ENCODE measurements around the gene MYOZ3.

MYOZ3 gene

GRCh38 chr5:150632305-150633160, 28.5 kb upstream of the MYOZ3 start:
- no peak overlapping the region for H3K4me3 ChIP-seq (replicated peaks in 1 of 2; ENCODE audit: low read depth in 2 of 2, low read length in 2 of 2)
- TF ChIP-seq, protein P1, sequence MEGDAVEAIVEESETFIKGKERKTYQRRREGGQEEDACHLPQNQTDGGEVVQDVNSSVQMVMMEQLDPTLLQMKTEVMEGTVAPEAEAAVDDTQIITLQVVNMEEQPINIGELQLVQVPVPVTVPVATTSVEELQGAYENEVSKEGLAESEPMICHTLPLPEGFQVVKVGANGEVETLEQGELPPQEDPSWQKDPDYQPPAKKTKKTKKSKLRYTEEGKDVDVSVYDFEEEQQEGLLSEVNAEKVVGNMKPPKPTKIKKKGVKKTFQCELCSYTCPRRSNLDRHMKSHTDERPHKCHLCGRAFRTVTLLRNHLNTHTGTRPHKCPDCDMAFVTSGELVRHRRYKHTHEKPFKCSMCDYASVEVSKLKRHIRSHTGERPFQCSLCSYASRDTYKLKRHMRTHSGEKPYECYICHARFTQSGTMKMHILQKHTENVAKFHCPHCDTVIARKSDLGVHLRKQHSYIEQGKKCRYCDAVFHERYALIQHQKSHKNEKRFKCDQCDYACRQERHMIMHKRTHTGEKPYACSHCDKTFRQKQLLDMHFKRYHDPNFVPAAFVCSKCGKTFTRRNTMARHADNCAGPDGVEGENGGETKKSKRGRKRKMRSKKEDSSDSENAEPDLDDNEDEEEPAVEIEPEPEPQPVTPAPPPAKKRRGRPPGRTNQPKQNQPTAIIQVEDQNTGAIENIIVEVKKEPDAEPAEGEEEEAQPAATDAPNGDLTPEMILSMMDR (IDR thresholded peaks at IDR 0.05; ENCODE audit: low read depth, low read length) = no peak
- DNase-seq (ENCODE audit: low read depth in 2 of 2) = peak; percentile 57 to 69

GRCh38 chr5:150633429-150633828, 27.6 kb upstream of the MYOZ3 start:
- DNase-seq (ENCODE audit: low read depth in 2 of 2) = no peak
- H3K4me3 ChIP-seq (replicated peaks in 1 of 2; ENCODE audit: low read depth in 2 of 2, low read length in 2 of 2) = no peak overlapping the region

DNA sequence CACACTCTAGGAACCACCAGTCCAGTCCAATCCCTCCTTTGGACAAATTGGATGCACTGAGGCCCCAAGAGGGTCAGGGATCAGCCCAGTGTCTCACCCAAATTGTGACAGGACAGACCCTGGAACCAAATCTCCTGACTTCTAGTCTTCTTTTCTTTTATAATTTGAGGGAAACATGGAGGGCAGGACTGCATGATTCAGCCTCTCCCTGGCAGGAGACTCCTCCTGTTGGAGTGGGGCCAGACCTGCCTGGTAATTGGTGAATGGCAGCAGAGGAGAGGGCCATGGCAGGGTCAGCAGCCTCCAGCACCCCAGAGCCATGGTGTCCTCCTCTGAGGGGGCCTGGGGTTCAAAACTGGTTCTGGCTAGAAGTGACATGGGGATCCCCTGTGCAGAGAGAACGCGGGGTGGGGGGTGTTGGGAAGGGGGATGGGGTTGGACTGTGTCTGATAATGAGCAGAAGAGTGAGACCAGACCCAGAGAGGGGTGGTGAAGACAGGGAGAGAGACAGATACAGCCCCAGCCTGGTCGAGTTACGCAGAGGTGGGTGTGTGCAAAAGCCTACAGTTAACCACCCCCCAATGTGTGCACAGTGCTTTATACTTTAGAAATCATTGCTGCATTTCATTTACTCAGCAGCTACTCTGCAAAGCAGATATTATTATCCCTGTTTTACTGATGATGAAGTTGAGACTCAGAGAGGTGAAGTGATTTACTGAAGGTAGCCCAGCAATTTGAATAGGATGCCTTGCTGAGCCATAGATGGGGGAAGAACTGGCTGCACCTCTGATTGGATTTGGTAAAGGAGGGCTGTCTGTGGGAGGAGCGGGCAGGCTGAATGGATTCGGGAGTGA, 24.4 kb upstream of the MYOZ3 start:
- TF ChIP-seq, protein P1 (IDR thresholded peaks at IDR 0.05; ENCODE audit: low read depth, low read length) = no peak
- H3K4me3 ChIP-seq (replicated peaks in 1 of 2; ENCODE audit: low read depth in 2 of 2, low read length in 2 of 2) = no peak overlapping the region
- DNase-seq (ENCODE audit: low read depth in 2 of 2) = peak; percentile 65 to 76

More at GRCh38 chr5:150633429-150633828, 27.6 kb upstream of the MYOZ3 start:
- TF ChIP-seq, protein P1 (IDR thresholded peaks at IDR 0.05; ENCODE audit: low read depth, low read length) = no peak

DNA sequence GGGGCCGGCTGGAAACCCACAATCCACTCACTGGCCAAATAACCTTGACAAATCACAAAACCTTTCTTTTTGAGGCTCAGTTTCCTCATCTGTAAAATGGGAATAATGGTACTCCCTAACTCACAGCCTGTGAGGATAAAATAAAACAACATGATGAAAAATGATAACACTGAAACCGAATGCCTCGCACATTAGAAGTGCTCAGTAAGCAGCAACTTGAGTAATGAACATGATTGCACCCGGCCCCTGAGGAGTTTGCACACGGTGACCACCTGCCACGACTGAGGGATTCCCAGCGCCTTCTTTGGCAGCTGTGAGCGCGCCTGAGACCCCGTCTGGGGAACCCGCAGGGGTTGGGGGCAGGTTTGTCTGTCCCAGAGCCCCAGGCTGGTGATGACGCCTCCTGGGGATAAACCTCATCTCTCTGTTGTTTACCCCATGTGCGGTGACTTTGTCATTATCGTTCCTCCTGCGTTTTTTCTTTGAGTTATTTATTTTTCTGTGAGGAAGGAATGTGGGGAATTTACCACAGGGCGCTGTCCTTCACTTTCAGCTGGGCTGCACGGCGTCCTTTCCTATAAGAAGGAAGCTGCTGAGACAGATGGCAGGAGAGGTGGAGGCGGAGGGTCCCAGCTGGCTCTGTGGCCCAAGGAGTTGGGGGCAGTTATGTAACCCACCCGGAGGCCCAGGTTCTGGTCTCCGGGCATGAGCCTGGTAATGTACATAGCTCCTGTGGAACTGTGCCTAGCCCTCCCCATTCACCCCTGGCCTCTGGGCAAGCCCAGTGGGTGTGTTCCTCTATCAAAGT, 23.6 kb upstream of the MYOZ3 start:
- TF ChIP-seq, protein P1 (IDR thresholded peaks at IDR 0.05; ENCODE audit: low read depth, low read length) = no peak
- peak; percentile 86 to 90 for DNase-seq (ENCODE audit: low read depth in 2 of 2)
- peak overlapping the region in 1 of 2 donors; percentile 24 for H3K4me3 ChIP-seq (replicated peaks in 1 of 2; ENCODE audit: low read depth in 2 of 2, low read length in 2 of 2)

GRCh38 chr5:150638053-150638444, 23.0 kb upstream of the MYOZ3 start:
- TF ChIP-seq, protein P1 (IDR thresholded peaks at IDR 0.05; ENCODE audit: low read depth, low read length) = no peak
- no peak overlapping the region for H3K4me3 ChIP-seq (replicated peaks in 1 of 2; ENCODE audit: low read depth in 2 of 2, low read length in 2 of 2)
- DNase-seq (ENCODE audit: low read depth in 2 of 2) = no peak
